Right renal pelvis (tissue), 4 donors: Measurements from ENCODE around the gene PLPP3. TPM values are rescaled to one million over a fixed set of nuclear protein-coding genes. Genes with fewer than 3 reads are reported as not detected.

ENCODE experiments used
- DNase-seq, 4 donors: peaks; one replicate each; pipeline ENCODE4 v3.0.0-alpha.2; 2013; ENCODE audit warnings: low read depth in 4 of 4, low spot score in 3 of 4, missing footprints in 1 of 4
- polyA plus RNA-seq, 4 donors: library from polyadenylated mRNA; unstranded; fragments of 120-200 nt; gene quantifications; one replicate each; pipeline ENCODE4 v1.2.1, GENCODE V29; 2013; ENCODE audit not compliant: insufficient read length in 4 of 4

PLPP3 gene
- polyA plus RNA-seq, 4 donors = 133 to 154 (median 145) TPM

GRCh38 chr1:56502700-56503245 lies 76.6 kb downstream of the PLPP3 start:
- DNase-seq = no peak

DNA sequence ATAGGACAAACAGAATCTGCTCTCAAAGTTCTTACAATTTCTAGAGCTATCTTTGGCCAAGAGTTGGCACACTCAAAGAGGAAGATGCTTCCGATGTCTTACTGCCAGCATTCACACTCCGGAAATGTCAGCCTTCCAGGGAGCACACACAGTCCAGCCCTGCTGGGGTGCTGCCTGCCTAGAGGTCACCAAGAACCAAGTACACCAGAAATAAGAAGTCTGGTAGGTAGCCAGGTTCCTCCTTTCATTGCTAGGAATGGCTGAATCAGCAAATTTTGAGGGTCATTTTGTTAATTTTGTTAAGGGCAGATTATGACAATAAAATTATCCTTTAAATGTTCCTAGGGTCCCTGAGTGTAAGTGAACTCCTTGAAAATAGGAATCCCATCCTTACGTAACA lies 77.5 kb downstream of the PLPP3 start:
- DNase-seq = no peak

DNA sequence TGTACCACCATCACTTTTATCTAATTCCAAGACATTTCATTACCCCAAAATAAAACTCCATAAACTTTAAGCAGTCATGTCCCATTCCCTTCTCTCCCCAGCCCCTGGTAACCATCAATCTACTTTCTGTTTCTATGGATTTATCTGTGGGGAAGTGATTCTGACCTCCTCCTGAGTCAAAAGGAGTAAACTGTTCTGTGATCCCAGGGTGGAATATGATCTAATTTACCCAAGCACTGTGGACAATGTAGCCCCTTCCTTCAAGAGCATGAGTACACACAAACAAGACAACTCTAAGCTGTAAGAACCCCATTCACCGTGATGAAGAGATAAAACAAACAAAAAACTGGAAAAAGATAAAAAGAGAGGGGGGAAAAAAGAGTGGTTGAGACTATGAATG lies 77.9 kb downstream of the PLPP3 start:
- DNase-seq = no peak

- no peak for DNase-seq
Measured at GRCh38 chr1:56496821-56497772, 82.3 kb downstream of the PLPP3 start.

GRCh38 chr1:56496158-56496557 lies 83.2 kb downstream of the PLPP3 start:
- no peak for DNase-seq

- no peak for DNase-seq
Measured at GRCh38 chr1:56495538-56495937, 83.8 kb downstream of the PLPP3 start.

DNA sequence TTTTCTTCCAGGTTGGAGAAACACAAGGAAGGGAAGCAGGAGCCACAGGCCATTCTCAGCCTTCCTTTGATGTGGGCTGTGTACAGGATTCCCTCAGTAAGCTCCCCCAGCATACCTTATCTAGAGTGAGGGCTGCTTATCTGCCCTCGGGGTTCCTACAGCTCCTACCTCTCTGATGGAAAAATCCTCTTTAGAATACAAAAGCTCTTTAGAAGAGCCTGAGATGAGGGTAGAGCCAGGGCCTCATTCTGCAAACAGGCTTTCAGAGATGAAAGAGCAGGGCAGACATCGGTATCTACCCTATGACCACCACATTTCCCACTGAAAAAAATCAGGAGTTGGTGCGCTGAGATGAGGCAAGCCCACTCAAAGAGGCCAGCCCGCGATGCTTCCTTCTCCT lies 85.1 kb downstream of the PLPP3 start:
- no peak for DNase-seq

GRCh38 chr1:56493826-56494225 lies 85.5 kb downstream of the PLPP3 start:
- no peak for DNase-seq

DNA sequence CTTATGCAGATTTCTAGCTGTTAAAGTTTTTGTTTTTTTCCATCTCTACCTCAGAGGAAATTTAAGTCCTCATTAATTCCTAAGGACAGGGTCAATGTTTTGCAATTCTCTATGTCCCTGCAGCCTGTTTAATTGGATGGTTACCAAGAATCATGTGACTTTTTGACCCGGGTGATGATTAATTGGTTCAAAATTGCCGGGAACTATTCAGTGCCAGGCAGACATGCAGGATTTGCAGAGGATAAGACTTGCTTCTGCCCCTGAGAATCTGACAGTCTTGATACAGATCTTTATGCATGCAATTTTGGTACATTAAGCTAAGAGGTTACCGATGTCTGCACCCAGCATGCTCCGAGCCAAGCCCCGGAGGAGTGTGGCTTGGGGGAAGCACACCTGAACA lies 87.9 kb downstream of the PLPP3 start:
- no peak for DNase-seq

GRCh38 chr1:56490619-56491018 lies 88.7 kb downstream of the PLPP3 start:
- DNase-seq = no peak

DNA sequence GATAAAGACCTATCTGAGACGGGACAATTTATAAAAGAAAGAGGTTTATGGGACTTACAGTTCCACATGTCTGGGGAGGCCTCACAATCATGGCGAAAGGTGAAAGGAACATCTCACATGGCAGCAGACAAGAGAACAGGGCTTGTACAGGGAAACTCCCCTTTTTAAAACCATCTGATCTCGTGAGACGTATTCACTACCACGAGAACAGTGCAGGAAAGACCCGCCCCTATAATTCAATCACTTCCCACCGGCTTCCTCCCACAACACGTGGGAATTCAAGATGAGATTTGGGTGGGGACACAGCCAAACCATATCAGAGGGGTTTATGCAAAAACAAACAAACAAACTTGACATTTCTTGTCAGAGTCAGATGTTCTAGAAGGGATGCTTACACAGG lies 89.7 kb downstream of the PLPP3 start:
- DNase-seq = no peak

- DNase-seq = no peak
Measured at GRCh38 chr1:56484695-56485094, 94.7 kb downstream of the PLPP3 start.

GRCh38 chr1:56483104-56483503 lies 96.3 kb downstream of the PLPP3 start:
- no peak for DNase-seq

DNA sequence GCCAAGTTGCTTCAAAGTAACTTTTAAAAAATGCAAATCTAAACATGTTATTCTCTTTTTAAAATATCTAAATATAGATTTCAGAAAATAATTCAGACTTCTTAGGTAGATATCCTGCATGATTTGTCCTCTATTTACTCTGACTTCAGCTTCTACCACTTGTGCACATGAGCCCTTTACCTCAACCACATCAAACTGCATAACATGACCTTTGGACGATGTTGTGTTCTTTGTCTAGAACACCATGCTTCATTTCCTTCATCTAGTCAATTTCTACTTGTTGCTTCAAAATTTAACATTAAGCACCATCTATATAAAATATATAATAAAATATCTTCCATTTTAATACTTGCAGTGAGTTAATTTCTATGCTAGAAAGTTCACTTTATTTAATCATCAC lies 96.9 kb downstream of the PLPP3 start:
- no peak for DNase-seq

DNA sequence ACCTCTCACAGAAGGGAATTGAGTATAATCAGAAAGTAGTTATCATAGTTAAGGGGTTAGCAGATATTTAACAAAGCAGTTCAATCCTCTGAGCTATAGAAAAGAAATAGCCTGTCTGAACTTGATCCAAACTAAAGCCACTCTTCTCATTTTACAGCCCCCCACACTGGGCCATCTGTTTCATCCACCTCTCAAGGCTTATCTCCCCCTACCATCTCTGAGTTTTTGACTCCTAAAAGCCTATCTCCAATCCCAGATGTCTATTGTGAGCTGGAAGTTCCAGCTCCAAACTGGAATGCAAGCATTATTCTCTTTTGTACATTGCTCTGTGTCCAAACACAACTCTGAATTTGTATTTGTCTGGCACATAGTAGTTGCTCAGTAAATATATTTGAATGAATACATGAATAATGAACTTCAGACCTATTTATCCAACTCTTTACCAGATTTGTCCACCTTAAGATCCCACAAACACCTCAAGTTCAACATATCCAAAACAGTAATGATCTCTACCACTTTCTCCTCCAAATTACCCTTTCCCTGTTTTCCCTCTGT lies 98.1 kb downstream of the PLPP3 start:
- no peak for DNase-seq

DNA sequence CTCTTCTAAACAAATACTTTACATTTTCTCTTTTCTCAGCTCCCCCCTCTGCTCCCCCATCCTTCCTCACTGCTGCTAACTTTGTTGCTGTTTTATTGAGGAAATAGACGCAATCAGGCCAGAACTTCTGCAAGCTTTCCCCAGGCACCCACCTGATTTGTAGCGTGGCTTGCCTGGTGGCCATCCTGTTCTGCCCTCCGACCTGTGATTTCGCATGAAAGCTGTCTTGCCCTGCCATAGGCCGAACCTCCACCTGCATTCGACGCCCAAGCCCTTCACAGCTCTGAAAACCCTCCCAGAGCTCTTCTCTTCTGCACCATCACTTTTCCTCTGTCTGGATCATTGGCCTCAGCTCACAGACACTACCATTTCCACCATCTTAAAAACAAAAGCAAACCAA lies 100.6 kb downstream of the PLPP3 start:
- no peak for DNase-seq

GRCh38 chr1:56477164-56478111 lies 101.9 kb downstream of the PLPP3 start:
- peak; percentile 39 to 58 (median 45) for DNase-seq

- DNase-seq = no peak
Measured at GRCh38 chr1:56473582-56474270, 105.6 kb downstream of the PLPP3 start.

DNA sequence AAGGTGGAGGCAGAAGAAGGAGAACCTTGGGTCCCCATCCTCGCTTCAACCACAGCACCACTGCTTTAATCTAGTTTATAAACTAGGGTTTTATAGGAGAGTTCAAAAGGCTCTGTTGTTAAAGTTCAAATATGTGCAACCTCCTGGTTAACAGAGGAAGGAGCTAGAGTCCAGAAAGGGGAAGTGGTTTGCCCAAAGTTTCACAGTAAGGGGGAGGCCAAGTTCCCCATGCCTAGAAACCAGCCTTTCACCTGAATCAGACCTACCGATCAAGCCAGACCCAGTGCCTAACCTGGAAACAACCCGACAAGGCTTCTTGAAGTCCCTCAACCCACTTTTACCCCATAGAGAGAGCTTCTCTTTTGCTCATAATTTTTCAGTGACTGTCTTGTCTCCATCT lies 106.5 kb downstream of the PLPP3 start:
- no peak for DNase-seq
